ENCODE data around the gene ISCA2.

DNA sequence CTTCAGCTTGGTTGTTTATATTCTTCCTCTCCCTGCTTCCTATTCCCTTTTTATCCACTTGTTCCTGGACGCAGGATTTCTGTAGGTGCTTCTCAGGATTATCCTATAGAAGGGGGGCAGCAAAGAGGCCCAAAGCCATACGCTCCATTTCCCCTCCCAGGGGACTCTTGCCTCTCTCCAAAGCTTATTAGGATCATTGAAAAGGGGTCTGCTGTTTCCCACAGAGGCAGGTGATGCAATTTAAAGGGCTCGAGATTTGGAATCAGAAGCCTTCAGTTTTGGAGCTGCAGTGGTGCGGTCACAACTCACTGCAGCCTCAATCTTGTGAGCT, 36.0 kb upstream of the ISCA2 start:
- no peak for TF ChIP-seq POLR2AphosphoS5 (IDR thresholded peaks at IDR 0.05)
- TF ChIP-seq, protein P1, sequence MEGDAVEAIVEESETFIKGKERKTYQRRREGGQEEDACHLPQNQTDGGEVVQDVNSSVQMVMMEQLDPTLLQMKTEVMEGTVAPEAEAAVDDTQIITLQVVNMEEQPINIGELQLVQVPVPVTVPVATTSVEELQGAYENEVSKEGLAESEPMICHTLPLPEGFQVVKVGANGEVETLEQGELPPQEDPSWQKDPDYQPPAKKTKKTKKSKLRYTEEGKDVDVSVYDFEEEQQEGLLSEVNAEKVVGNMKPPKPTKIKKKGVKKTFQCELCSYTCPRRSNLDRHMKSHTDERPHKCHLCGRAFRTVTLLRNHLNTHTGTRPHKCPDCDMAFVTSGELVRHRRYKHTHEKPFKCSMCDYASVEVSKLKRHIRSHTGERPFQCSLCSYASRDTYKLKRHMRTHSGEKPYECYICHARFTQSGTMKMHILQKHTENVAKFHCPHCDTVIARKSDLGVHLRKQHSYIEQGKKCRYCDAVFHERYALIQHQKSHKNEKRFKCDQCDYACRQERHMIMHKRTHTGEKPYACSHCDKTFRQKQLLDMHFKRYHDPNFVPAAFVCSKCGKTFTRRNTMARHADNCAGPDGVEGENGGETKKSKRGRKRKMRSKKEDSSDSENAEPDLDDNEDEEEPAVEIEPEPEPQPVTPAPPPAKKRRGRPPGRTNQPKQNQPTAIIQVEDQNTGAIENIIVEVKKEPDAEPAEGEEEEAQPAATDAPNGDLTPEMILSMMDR (IDR thresholded peaks at IDR 0.05), result no peak
